Karpas-422 (cell line): ENCODE measurements around the gene KRTAP8-1. TPM values are rescaled to one million over a fixed set of nuclear protein-coding genes. Genes with fewer than 3 reads are reported as not detected.

Experiments
- DNase-seq: peaks from one replicate; pipeline ENCODE4 v3.0.0-alpha.2; 2015
- H2AFZ ChIP-seq: fragments of 200-600 bp; sonication (generic); 2 replicates; pipeline ENCODE4 v1.6.1; 2014; ENCODE audit warnings: antibody characterized with exemption, low read length, mixed read lengths
- H3K27ac ChIP-seq: fragments of 200-600 bp; sonication (generic); 2 replicates; pipeline ENCODE4 v1.5.1; 2014; ENCODE audit warnings: mild to moderate bottlenecking, low read length, moderate library complexity
- H3K27me3 ChIP-seq: fragments of 200-600 bp; sonication (generic); 2 replicates; pipeline ENCODE4 v1.6.1; 2014; ENCODE audit warnings: low read length, mixed read lengths
- H3K36me3 ChIP-seq: fragments of 200-600 bp; sonication (generic); 2 replicates; pipeline ENCODE4 v1.6.1; 2014; ENCODE audit warnings: low read length, mixed read lengths; ENCODE audit not compliant: insufficient read depth
- H3K4me1 ChIP-seq: fragments of 200-600 bp; sonication (generic); 2 replicates; pipeline ENCODE4 v1.6.1; 2014; ENCODE audit warnings: mild to moderate bottlenecking, low read length, mixed read lengths
- H3K4me2 ChIP-seq: fragments of 200-600 bp; sonication (generic); 2 replicates; pipeline ENCODE4 v1.6.1; 2014; ENCODE audit warnings: low read length, low read depth, mild to moderate bottlenecking; ENCODE audit not compliant: poor library complexity, severe bottlenecking
- H3K4me3 ChIP-seq: fragments of 200-600 bp; sonication (generic); 2 replicates; pipeline ENCODE4 v1.5.1; 2014; ENCODE audit warnings: mild to moderate bottlenecking, antibody characterized with exemption, low read length, mixed read lengths
- H3K79me2 ChIP-seq: fragments of 200-600 bp; sonication (generic); 2 replicates; pipeline ENCODE4 v1.6.1; 2014; ENCODE audit warnings: mild to moderate bottlenecking, low read length, mixed read lengths
- H3K9ac ChIP-seq: fragments of 200-600 bp; sonication (generic); 2 replicates; pipeline ENCODE4 v1.6.0; 2014; ENCODE audit warnings: low read length
- H3K9me2 ChIP-seq: fragments of 200-600 bp; sonication (generic), shearing (Covaris generic); replicated peaks from 2 replicates; pipeline ENCODE4 v1.6.0; 2014; ENCODE audit warnings: mild to moderate bottlenecking, low read length, moderate library complexity; ENCODE audit not compliant: insufficient read depth
- H3K9me3 ChIP-seq: fragments of 300-700, 200-600 bp; sonication (generic); 2 replicates; pipeline ENCODE4 v1.6.1; 2014; ENCODE audit warnings: low read length, mixed read lengths
- H4K20me1 ChIP-seq: fragments of 200-600 bp; sonication (generic); 2 replicates; pipeline ENCODE4 v1.6.1; 2014; ENCODE audit warnings: mild to moderate bottlenecking, antibody characterized with exemption, low read length, low read depth; ENCODE audit not compliant: insufficient read depth
- total RNA-seq: library from RNA; depleted of rRNA; stranded (reverse); fragments of >200 nt; shearing (Covaris generic); gene quantifications from 2 replicates; pipeline ENCODE4 v1.2.3, GENCODE V29; 2014; ENCODE audit warnings: low replicate concordance; rRNA removed

The KRTAP8-1 gene
- not detected in 2 replicates for total RNA-seq

GRCh38 chr21:30813174-30813573 is at the start of gene KRTAP8-1:
TSS of gene KRTAP8-1 (minus strand) at chr21:30813274. CDS start at chr21:30813220, 54 bp downstream.
- H3K27ac ChIP-seq: no peak within 1 kb of the TSS
- H3K4me2 ChIP-seq: no peak within 1 kb of the TSS
- H3K4me3 ChIP-seq: no peak within 1 kb of the TSS
- H4K20me1 ChIP-seq: no peaks in the 10 kb centered on the region
- H2AFZ ChIP-seq: no peak within 1 kb of the TSS
- H3K79me2 ChIP-seq: no peaks in the 10 kb centered on the region
- H3K9ac ChIP-seq: no peak within 1 kb of the TSS
- no peaks in the 10 kb centered on the region for H3K9me3 ChIP-seq
- no peaks in the 10 kb centered on the region for H3K27me3 ChIP-seq
- H3K4me1 ChIP-seq: no peaks in the 10 kb centered on the region
- no peaks in the 10 kb centered on the region for H3K36me3 ChIP-seq
- no peak for DNase-seq
- no peaks in the 10 kb centered on the region for H3K9me2 ChIP-seq

GRCh38 chr21:30847627-30848500 is 34.8 kb upstream of the KRTAP8-1 start:
- no peaks in the 10 kb centered on the region for H3K4me1 ChIP-seq
- H3K4me2 ChIP-seq: no peak overlapping the region
- DNase-seq: no peak
- H3K27me3 ChIP-seq: no peaks in the 10 kb centered on the region
- H3K36me3 ChIP-seq: no peaks in the 10 kb centered on the region
- no peaks in the 10 kb centered on the region for H3K9me2 ChIP-seq
- no peak overlapping the region for H3K9ac ChIP-seq
- H4K20me1 ChIP-seq: no peaks in the 10 kb centered on the region
- no peak overlapping the region for H3K27ac ChIP-seq
- H2AFZ ChIP-seq: no peak overlapping the region
- no peak overlapping the region for H3K4me3 ChIP-seq
- peaks cover 5% of the 10 kb centered on the region; the same call in 1 of the 2 replicates for H3K9me3 ChIP-seq
- no peaks in the 10 kb centered on the region for H3K79me2 ChIP-seq

- H2AFZ ChIP-seq: no peak overlapping the region
- no peak overlapping the region for H3K4me2 ChIP-seq
- no peak overlapping the region for H3K27ac ChIP-seq
- no peaks in the 10 kb centered on the region for H3K9me2 ChIP-seq
- no peaks in the 10 kb centered on the region for H3K4me1 ChIP-seq
- DNase-seq: no peak
- no peaks in the 10 kb centered on the region for H4K20me1 ChIP-seq
- no peaks in the 10 kb centered on the region for H3K79me2 ChIP-seq
- H3K36me3 ChIP-seq: no peaks in the 10 kb centered on the region
- H3K27me3 ChIP-seq: no peaks in the 10 kb centered on the region
- no peaks in the 10 kb centered on the region for H3K9me3 ChIP-seq
- H3K9ac ChIP-seq: no peak overlapping the region
- H3K4me3 ChIP-seq: no peak overlapping the region
Observed at GRCh38 chr21:30842990-30843389, 29.9 kb upstream of the KRTAP8-1 start.

- Histone ChIP-seq H3K36me3 (no peaks in the 10 kb centered on the region), H3K9me3 (no peaks in the 10 kb centered on the region), H3K4me2 (no peak overlapping the region), H3K4me3 (no peak overlapping the region), H3K4me1 (no peaks in the 10 kb centered on the region), H3K79me2 (no peaks in the 10 kb centered on the region), H4K20me1 (no peaks in the 10 kb centered on the region), H3K27ac (no peak overlapping the region), H3K9ac (no peak overlapping the region), H3K9me2 (no peaks in the 10 kb centered on the region), H2AFZ (no peak overlapping the region), H3K27me3 (no peaks in the 10 kb centered on the region)
- DNase-seq: peak; percentile 65
Observed at GRCh38 chr21:30839304-30839703, 26.2 kb upstream of the KRTAP8-1 start.

- H3K4me2 ChIP-seq: no peak overlapping the region
- H4K20me1 ChIP-seq: no peaks in the 10 kb centered on the region
- no peaks in the 10 kb centered on the region for H3K27me3 ChIP-seq
- no peak for DNase-seq
- no peaks in the 10 kb centered on the region for H3K79me2 ChIP-seq
- no peak overlapping the region for H3K27ac ChIP-seq
- no peaks in the 10 kb centered on the region for H3K4me1 ChIP-seq
- no peak overlapping the region for H2AFZ ChIP-seq
- H3K4me3 ChIP-seq: no peak overlapping the region
- H3K9ac ChIP-seq: no peak overlapping the region
- no peaks in the 10 kb centered on the region for H3K9me3 ChIP-seq
- no peaks in the 10 kb centered on the region for H3K36me3 ChIP-seq
- no peaks in the 10 kb centered on the region for H3K9me2 ChIP-seq
Observed at GRCh38 chr21:30838536-30838935, 25.5 kb upstream of the KRTAP8-1 start.

GRCh38 chr21:30831194-30831765 is 18.2 kb upstream of the KRTAP8-1 start:
- H3K27me3 ChIP-seq: no peaks in the 10 kb centered on the region
- H3K36me3 ChIP-seq: no peaks in the 10 kb centered on the region
- no peak overlapping the region for H3K27ac ChIP-seq
- H2AFZ ChIP-seq: no peak overlapping the region
- no peaks in the 10 kb centered on the region for H4K20me1 ChIP-seq
- H3K4me2 ChIP-seq: no peak overlapping the region
- H3K9ac ChIP-seq: no peak overlapping the region
- H3K79me2 ChIP-seq: no peaks in the 10 kb centered on the region
- peaks cover 3% of the 10 kb centered on the region; the same call in 1 of the 2 replicates for H3K9me3 ChIP-seq
- DNase-seq: peak; percentile 77
- H3K4me3 ChIP-seq: no peak overlapping the region
- no peaks in the 10 kb centered on the region for H3K9me2 ChIP-seq
- no peaks in the 10 kb centered on the region for H3K4me1 ChIP-seq

GRCh38 chr21:30829659-30830058 is 16.6 kb upstream of the KRTAP8-1 start, which contains the start of gene KRTAP7-1:
TSS of gene KRTAP7-1 (minus strand) at chr21:30829759. CDS start at chr21:30829698, 61 bp downstream.
- no peaks in the 10 kb centered on the region for H3K27me3 ChIP-seq
- H4K20me1 ChIP-seq: no peaks in the 10 kb centered on the region
- H3K4me3 ChIP-seq: no peak within 1 kb of the TSS
- no peak within 1 kb of the TSS for H3K9ac ChIP-seq
- H3K4me2 ChIP-seq: no peak within 1 kb of the TSS
- peaks cover 3% of the 10 kb centered on the region; the same call in 1 of the 2 replicates for H3K9me3 ChIP-seq
- H2AFZ ChIP-seq: no peak within 1 kb of the TSS
- no peaks in the 10 kb centered on the region for H3K9me2 ChIP-seq
- H3K79me2 ChIP-seq: no peaks in the 10 kb centered on the region
- no peaks in the 10 kb centered on the region for H3K36me3 ChIP-seq
- H3K4me1 ChIP-seq: no peaks in the 10 kb centered on the region
- no peak within 1 kb of the TSS for H3K27ac ChIP-seq
- no peak for DNase-seq

GRCh38 chr21:30818837-30819610 is 6.0 kb upstream of the KRTAP8-1 start:
- Histone ChIP-seq H4K20me1 (no peaks in the 10 kb centered on the region), H3K9me2 (no peaks in the 10 kb centered on the region), H3K79me2 (no peaks in the 10 kb centered on the region), H3K4me1 (no peaks in the 10 kb centered on the region), H3K9me3 (no peaks in the 10 kb centered on the region), H3K9ac (no peak overlapping the region), H3K27ac (no peak overlapping the region), H3K36me3 (no peaks in the 10 kb centered on the region), H3K4me3 (no peak overlapping the region), H3K27me3 (no peaks in the 10 kb centered on the region), H2AFZ (no peak overlapping the region), H3K4me2 (no peak overlapping the region)
- no peak for DNase-seq
